Esophagus squamous epithelium (tissue), 4 donors: Measurements from ENCODE around the gene LRRC17.

Source experiments
- CTCF ChIP-seq, 6 experiments: fragments of 450-650 bp in 4 of 6; fragments of 200-600 bp in 2 of 6; sonication (generic) in 2 of 6; IDR thresholded peaks; one replicate each; pipeline ENCODE4 v1.5.1; 2016 to 2019; ENCODE audit warnings: antibody characterized with exemption in 6 of 6, mild to moderate bottlenecking in 4 of 6, moderate library complexity in 4 of 6
- POLR2A ChIP-seq, 4 donors: fragments of 450-650 bp; IDR thresholded peaks; one replicate each; pipeline ENCODE4 v1.6.1; 2017; ENCODE audit warnings: antibody characterized with exemption in 4 of 4, mild to moderate bottlenecking in 4 of 4, moderate library complexity in 3 of 4

GRCh38 chr7:102888561-102889233, 24.1 kb upstream of the LRRC17 start:
- no peak for TF ChIP-seq POLR2A (IDR thresholded peaks at IDR 0.05)
- no peak for TF ChIP-seq CTCF (IDR thresholded peaks at IDR 0.05)
